Left cardiac atrium (tissue), 4 donors: ENCODE measurements around the gene ACSS1. TPM values are rescaled to one million over a fixed set of nuclear protein-coding genes. Genes with fewer than 3 reads are reported as not detected.

Experiments
- ATAC-seq, 2 donors: fragments of 200-7000 bp; cut with Tn5 transposase; one replicate each; pipeline ENCODE4 v1.9.1; 2020; ENCODE audit warnings: mild to moderate bottlenecking in 2 of 2, moderate library complexity in 2 of 2
- DNase-seq: peaks from one replicate; pipeline ENCODE4 v3.0.0-alpha.2; 2020
- intact Hi-C, 2 donors: fragments of 100-400 bp; cut with DNase I; formaldehyde crosslinking; loops; one replicate each; pipeline versions ENCODE4 v1.14.1 to v1.15.1; 2022 to 2023
- total RNA-seq, 2 donors: library from RNA; stranded (reverse); fragmentation: NEBNext Ultra II Directional; extraction: Animal tissue kit (Norgen Biotek cat#: 25700); gene quantifications; one replicate each; pipeline ENCODE4 v1.2.1, GENCODE V29; 2021
- donor health status: DM: no; HTN: yes; CAD: no.
- donor health status: DM: no; HTN: yes; CAD: no; lungs with severe emphysema.
- donor health status: DM: yes; HTN: yes; CAD: no.
- donor health status: Dilated cardiomyopathy.

ACSS1 gene
- total RNA-seq, 2 donors from 2014 or later = 27.9 to 55.0 TPM

DNA sequence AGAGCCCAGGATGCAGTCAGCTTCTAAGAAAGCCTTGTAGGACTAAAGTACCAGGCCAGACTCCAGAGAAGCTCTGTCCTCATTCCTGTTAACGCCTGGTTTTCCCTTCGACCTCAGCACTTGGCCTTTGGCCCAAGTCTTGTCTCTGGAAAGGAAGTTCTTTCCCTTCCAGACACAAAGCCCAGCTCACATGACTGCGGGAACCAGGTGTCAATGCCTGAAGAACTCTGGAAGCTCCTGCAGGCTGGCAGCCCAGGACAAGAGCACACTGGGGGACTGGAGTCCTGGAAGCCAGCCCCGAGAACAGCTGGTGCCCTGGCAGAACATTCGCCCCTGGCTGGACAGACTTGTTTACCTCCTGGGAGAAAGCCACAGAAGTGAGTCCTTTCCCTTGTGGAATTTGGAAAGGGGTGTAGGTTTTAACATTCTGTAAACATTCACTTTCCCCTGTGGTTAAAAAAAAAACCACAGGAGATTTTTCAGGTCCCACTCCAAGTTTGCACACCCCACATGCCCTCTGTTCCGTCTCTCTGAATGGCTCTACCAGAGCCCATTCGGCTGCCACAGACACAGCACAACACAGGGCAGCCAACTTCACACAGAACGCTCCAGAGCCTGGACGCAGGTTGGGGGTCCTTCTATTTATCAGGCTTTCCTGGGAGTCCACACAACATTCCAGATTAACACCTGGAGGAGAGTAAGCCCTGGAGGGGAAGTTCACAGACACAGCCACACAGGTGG is 18.1 kb downstream of the ACSS1 start:
- peak; percentile 82 for DNase-seq
- intact Hi-C loops = loop anchor here in 1 of 2 donors (5.0 kb wide), 1 partner anchor 38 kb away; no protein-coding TSS in a partner anchor
- peak; percentile 69 to 71 for ATAC-seq

DNA sequence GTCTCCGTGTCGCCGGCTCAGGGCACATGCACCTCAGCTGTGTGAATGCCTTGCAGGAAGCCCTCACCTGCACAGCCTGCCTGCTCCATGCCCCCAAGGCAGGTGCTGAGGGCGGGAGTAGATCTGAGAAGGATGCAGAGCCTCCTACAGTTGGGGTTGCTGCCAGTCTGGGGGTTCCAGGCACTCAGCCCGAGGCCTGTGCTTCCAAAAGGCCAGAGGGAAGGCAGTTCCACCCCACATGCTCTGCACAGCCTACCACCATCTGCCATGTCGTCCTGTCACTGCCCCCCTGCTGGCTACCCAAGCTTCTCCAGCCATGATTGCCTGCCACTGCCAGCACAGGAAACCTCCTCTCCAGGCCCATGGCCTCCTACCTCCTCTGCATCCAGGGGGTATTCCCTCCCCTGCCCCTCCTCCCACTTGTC is 19.3 kb downstream of the ACSS1 start:
- DNase-seq (peak; percentile 9), ATAC-seq (no peak)
- intact Hi-C loops = loop anchor here in 1 of 2 donors (5.0 kb wide), 1 partner anchor 36 kb away; no protein-coding TSS in a partner anchor

DNA sequence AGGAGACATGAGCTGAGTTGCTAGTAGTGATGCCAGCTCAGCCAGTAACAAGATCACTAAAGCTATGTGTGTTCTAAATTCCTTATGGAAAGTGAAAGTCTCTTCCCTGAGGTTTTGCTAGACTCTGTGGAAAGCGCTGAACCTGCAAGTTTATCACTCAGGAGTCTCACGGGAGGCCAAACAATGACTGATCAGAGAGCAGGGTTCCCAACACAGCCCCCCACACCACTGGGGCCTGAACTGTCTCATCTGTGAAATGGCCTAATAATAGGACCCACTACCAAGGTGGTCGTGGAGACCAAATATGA is 19.9 kb downstream of the ACSS1 start:
- DNase-seq (peak; percentile 1), ATAC-seq (no peak)
- intact Hi-C loops = loop anchor here in 1 of 2 donors (5.0 kb wide), 1 partner anchor 36 kb away; no protein-coding TSS in a partner anchor

DNA sequence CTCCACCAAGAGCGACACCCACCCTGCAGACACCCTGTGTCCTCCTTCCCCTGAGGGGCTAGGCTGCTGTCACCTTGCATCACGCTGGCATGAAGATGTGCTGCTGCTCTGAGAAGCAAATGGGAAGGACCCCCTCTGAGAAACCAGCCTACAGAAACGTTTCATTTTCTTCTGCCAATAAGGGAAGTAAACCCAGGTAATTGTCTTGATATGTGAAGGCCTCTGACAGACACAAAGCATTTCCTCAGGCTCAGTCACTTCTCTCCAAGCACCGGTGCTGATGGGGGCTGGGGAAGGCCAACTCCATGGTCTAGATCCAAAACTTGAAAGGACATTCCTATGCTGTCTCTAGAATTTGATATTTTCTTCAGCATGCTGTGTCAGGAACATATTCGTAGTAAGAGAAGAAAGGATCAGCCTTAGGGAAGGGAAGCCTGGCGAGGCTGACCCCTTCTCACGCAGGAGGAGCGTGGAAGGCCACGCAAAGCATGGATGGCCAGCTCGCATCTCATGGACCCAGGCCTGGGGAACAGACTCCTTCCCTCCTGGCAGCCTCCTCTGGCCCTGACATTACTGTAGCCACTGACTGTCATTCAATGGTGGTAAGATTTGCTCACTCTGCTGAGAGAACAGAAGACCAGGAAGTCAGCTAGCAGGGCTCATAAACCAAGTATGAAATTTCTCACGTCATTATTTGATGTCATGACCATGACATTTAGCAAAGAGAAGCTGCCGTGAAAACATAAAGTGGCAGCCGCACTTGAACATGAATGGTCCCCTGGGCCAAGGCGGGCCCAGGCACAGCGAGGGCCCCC is 20.4 kb downstream of the ACSS1 start:
- intact Hi-C loops = loop anchor here in 1 of 2 donors (5.0 kb wide), 1 partner anchor 35 kb away; no protein-coding TSS in a partner anchor
- DNase-seq (peak; percentile 9), ATAC-seq (no peak)

DNA sequence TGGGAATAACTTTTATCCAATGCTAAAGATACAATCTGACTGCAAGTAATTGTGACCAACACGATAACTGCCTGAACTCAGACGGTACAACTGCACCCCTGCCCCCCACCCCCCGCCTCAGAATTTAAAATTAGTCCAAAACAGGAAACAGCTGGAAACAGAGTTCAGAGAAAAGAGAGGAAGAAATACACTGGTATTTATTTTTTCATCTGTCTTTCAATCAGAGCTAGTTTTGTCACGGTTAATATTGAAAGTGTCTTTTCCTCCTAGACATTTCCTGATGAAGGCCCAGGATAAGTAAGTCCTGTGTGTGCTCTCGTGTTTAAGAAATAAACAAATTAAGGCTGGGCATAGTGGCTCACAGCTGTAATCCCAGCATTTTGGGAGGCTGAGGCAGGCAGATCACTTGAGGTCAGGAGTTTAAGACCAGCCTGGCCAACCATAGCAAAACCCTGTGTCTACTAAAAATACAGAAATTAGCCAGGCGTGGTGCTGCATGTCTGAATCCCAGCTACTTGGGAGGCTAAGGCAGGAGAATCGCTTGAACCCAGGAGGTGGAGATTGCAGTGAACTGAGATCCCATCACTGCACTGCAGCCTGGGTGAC is 21.5 kb downstream of the ACSS1 start:
- DNase-seq (peak; percentile 4), ATAC-seq (no peak)
- intact Hi-C loops = loop anchor here in 1 of 2 donors (5.0 kb wide), 1 partner anchor 34 kb away; no protein-coding TSS in a partner anchor

GRCh38 chr20:25035921-25036320 is 22.0 kb downstream of the ACSS1 start:
- DNase-seq (peak; percentile 3), ATAC-seq (no peak)
- intact Hi-C loops = loop anchor here in 1 of 2 donors (5.0 kb wide), 1 partner anchor 34 kb away; no protein-coding TSS in a partner anchor

- ATAC-seq (no peak), DNase-seq (peak; percentile 12)
- intact Hi-C loops = no loop called here
Measured at GRCh38 chr20:25033924-25034300, 24.0 kb downstream of the ACSS1 start.

DNA sequence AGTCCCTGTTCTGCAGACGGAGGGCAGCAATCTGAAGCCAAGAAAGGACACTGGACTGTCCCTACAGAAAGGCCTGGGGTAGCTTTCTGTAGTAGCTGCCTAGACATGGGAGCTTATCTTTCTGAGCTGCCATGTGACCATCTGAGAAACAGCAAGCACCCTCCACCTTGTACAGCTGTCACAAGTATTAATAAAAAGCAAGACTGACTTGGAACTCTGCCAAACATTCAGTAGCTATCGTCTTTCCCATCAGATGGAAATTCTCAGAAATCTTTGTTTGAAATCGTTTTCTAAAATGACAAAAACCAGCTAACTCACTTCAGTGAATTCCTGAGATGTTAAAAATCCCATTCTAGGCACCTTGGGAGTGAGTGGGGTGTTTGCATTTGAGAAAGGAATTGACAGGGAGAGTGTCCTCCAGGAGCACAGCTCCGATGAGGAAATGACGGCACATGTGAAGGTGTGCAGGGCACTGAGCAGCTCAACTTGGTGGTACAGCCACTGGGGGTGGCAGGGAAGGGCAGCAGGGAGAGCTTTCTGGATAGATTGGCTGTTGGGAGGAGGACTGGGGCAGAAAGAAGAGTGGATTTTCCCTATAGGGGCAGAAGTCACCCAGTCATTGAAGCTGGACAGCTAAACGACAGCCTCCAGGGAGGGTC is 24.5 kb downstream of the ACSS1 start:
- ATAC-seq (peak; percentile 30 to 40), DNase-seq (peak; percentile 9)
- intact Hi-C loops = no loop called here

DNA sequence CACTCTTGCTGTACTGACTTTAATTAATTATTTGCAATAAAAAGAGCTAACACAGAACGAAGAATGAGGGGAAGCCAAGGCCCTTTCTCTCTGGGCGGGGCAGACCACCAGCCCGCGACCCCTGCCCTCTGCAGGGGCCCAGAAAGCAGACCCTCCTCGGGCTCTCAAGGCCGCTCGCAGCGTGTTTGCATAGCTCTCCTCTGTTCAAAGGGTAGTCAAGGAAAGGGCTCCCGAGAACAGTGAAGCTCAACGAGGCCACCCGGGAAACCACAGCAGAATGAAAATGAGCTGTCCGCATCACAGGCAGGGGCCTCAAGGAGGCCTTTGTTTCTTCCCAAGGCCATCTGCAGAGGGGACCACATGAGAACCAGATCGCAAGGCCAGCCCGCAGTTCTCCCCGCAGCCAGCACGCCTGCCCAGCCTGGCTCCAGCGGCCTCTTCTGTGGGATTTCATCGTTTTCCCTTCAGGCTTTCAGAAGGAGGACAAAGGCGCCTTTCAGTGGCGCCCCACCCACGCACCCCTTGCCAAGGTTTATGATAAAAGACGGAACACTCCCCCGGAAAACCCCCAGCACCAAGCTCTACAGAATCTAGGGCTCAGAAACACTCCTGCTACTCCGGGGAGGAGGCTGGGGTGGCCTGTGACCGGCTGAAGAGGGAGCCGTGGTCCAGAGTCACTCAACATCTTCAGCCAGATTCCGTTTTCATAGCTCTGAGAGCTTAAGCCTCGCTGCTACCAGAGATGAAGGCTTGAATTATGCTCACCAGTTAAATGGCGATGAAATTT is 25.3 kb downstream of the ACSS1 start:
- DNase-seq (peak; percentile 80), ATAC-seq (peak; percentile 78 to 85)
- intact Hi-C loops = no loop called here

- ATAC-seq = peak in 1 of 2 donors; percentile 6
- intact Hi-C loops = no loop called here
- DNase-seq = peak; percentile 18
Measured at GRCh38 chr20:25032065-25032477, 25.9 kb downstream of the ACSS1 start.

DNA sequence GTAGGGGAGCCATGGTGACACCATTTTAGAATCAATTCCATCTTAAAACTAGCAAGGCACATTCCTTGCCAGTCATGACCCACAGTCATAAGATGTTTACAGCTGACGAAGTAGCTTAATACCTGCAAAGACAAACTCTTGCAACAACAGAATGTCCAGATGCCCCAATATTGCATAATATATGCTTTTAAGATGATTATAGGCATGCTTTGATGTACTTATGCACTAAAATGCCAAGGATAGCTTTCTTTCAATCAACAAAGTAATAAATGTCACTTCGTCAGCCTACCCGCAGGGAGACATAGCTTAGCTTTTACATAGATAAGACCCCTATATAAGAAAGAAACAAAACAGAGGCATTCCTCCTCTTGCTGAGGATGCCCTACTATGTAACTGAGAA is 26.7 kb downstream of the ACSS1 start:
- intact Hi-C loops = no loop called here
- no peak for DNase-seq
- no peak for ATAC-seq

- no peak for ATAC-seq
- peak; percentile 11 for DNase-seq
- intact Hi-C loops = no loop called here
Measured at GRCh38 chr20:25030649-25031207, 27.2 kb downstream of the ACSS1 start.

DNA sequence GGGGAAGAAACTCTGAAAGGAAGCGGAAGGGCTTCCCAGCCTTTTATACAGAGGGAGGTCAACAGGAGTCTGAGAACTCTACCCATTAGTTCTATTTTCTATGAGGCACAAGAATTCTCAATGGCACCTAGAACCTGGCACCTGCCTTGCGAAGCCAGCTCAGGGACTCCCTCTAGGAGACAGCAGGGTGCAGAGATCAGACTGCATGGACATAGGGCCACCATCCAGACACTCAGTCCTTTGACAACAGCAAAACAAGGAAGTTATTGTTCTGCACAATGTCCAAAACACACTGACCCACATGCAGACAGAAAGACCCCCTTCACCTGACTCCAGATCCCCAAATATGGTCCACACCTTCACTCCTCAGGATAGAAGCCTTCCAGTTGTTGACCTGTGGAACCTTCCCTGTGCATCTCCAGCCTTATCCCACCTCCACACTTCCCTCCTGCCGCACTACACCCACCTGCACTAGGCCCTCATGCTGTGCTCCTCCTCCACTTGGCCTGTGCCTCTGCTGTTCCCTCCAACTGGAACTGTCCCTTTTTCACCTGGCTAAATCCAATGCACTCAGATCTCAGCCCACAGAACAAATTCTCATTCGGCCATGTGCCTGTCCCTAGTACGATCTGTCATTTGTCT is 27.8 kb downstream of the ACSS1 start:
- DNase-seq (no peak), ATAC-seq (no peak)
- intact Hi-C loops = no loop called here

DNA sequence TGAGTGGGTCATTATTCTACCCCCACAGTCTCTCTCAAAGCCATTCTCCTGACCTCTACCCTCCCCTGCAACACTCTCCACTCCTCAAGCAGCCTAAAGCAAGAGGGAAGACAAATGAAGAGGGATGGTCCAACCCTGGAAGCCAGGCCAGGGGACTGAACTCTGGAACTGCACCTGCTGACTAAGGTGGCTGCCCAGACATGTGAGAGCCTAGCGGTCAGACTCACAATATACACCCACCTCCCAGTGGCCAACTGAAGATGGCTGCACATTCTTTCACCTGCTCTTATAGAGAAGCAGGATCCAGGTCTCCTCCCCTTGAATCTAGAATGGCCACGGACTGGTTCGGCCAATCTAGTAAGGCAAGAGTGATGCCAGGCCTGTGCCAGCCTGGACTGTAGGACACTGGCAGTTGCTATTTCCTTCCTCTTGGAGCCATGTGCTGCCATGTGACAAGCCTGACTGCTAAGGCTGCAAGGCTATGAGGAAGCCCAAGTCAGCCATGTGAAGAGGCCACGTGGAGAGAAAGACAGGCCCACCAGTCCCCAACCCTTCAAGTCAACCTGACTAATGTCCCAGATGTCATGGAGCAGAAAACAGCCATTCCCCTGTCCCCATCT is 31.8 kb downstream of the ACSS1 start:
- DNase-seq = peak; percentile 3
- intact Hi-C loops = no loop called here
- ATAC-seq = peak in 1 of 2 donors; percentile 18

DNA sequence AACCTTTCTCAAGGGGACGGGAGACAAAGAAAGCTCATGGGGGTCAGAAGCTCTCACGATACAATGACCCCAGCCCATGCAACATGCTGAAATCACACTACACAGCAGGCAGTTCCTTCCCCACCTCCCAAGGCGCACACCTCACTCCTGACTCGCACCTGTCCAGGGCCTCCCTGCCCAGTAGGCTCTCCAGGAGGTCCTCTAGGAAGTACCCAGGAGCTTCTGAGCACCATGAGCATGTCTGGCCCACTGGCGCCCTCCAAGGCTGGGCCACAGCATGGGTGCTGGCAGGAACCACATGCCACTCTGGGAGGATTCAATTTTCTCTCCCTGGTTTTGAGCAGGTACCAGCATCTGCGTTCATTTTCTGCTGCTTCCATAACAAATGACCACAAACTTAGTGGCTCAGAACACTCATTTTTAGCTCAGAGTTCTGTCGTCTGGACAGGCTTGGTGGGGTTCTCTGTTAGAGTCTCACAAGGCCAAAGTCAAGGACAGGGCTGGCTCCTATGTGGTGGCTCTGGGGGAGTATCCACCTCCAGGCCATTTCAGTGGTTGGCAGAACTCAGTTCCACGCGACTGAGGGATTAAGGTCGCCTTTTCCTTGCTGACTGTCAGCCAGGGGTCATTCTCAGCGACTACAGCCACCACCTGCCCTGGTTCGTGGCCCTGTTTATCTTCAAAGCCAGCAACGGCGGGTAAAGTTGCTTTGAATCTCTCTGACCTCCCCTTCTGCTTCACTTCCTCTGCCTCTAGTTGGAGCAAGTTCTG is 32.7 kb downstream of the ACSS1 start:
- intact Hi-C loops = no loop called here
- ATAC-seq = no peak
- DNase-seq = peak; percentile 16

GRCh38 chr20:25024171-25024570 is 33.8 kb downstream of the ACSS1 start:
- ATAC-seq (no peak), DNase-seq (peak; percentile 10)
- intact Hi-C loops = no loop called here
